CD4-positive, alpha-beta T cell treated with Interleukin-21 for 1 hour (primary cell): ENCODE measurements around the gene FAM169A.
"Not testable (repeated sequence)": the region's sequence is repeated elsewhere in the genome, so short reads cannot be mapped to it uniquely, and the experiment has no call there.

Experiments used
- DNase-seq: peaks from one replicate; pipeline ENCODE4 v3.0.0-alpha.2; 2020

FAM169A gene

GRCh38 chr5:74865804-74866595, at the start of gene FAM169A:
FAM169A (minus strand) TSS chr5:74866387; CDS start chr5:74841676, 24,711 bp downstream.
- peak; percentile 56 for DNase-seq

GRCh38 chr5:74915488-74915887, 49.3 kb upstream of the FAM169A start:
- no peak for DNase-seq

GRCh38 chr5:74911421-74911820, 45.2 kb upstream of the FAM169A start:
- not testable (repeated sequence) for DNase-seq

GRCh38 chr5:74909888-74910287, 43.7 kb upstream of the FAM169A start:
- not testable (repeated sequence) for DNase-seq

- DNase-seq, result not testable (repeated sequence)
Measured at GRCh38 chr5:74908237-74908636, 42.0 kb upstream of the FAM169A start.

- DNase-seq, result not testable (repeated sequence)
Measured at GRCh38 chr5:74904713-74905112, 38.5 kb upstream of the FAM169A start.

- peak; percentile 26 for DNase-seq
Measured at GRCh38 chr5:74903165-74903787, 37.1 kb upstream of the FAM169A start.

- DNase-seq, result no peak
Measured at GRCh38 chr5:74897049-74897448, 30.9 kb upstream of the FAM169A start.

- DNase-seq, result no peak
Measured at GRCh38 chr5:74895906-74896305, 29.7 kb upstream of the FAM169A start.

GRCh38 chr5:74894351-74894750, 28.2 kb upstream of the FAM169A start:
- DNase-seq, result no peak

- DNase-seq, result no peak
Measured at GRCh38 chr5:74892921-74893320, 26.7 kb upstream of the FAM169A start.

- DNase-seq, result no peak
Measured at GRCh38 chr5:74889523-74890105, 23.4 kb upstream of the FAM169A start.

- no peak for DNase-seq
Measured at GRCh38 chr5:74888117-74888516, 21.9 kb upstream of the FAM169A start.

GRCh38 chr5:74885170-74885569, 19.0 kb upstream of the FAM169A start:
- no peak for DNase-seq

- DNase-seq, result not testable (repeated sequence)
Measured at GRCh38 chr5:74882379-74883134, 16.4 kb upstream of the FAM169A start.

- DNase-seq, result no peak
Measured at GRCh38 chr5:74877624-74878304, 11.6 kb upstream of the FAM169A start.

GRCh38 chr5:74875994-74876791, 10.0 kb upstream of the FAM169A start:
- no peak for DNase-seq

GRCh38 chr5:74873525-74874249, 7.5 kb upstream of the FAM169A start:
- DNase-seq, result no peak

GRCh38 chr5:74870299-74871067, 4.3 kb upstream of the FAM169A start:
- DNase-seq, result no peak

- not testable (repeated sequence) for DNase-seq
Measured at GRCh38 chr5:74869414-74869813, 3.2 kb upstream of the FAM169A start.
